Activated CD4-positive, alpha-beta T cell treated with anti-CD3 and anti-CD28 coated beads for 36 hours (primary cell): ENCODE data around the gene ZSCAN29. TPM values are rescaled to one million over a fixed set of nuclear protein-coding genes. Genes with fewer than 3 reads are reported as not detected.

Experiments used
- ATAC-seq: fragments of 200-7000 bp; cut with Tn5 transposase; one replicate; pipeline ENCODE4 v1.10.0; 2021; ENCODE audit warnings: mild to moderate bottlenecking, moderate library complexity
- CTCF ChIA-PET: fragments of 350-600 bp; sonication (Branson Sonifier 250); formaldehyde crosslinking; loops from one replicate; lab custom pipeline; 2021; ENCODE audit warnings: antibody characterized with exemption; lab: Charles Lee
- POLR2A ChIA-PET: fragments of 350-600 bp; sonication (Branson Sonifier 250); formaldehyde crosslinking; loops from one replicate; lab custom pipeline; 2021; ENCODE audit warnings: antibody characterized with exemption, inconsistent platforms; lab: Charles Lee
- DNase-seq: peaks from one replicate; pipeline ENCODE4 v3.0.0-alpha.2; 2020
- H3K27ac Mint-ChIP-seq: one replicate; pipeline ENCODE4 v1.8.0; 2021; ENCODE audit warnings: mixed read lengths
- H3K27me3 Mint-ChIP-seq: one replicate; pipeline ENCODE4 v1.8.0; 2021; ENCODE audit warnings: mixed read lengths
- H3K36me3 Mint-ChIP-seq: one replicate; pipeline ENCODE4 v1.8.0; 2021; ENCODE audit warnings: low read depth, mixed read lengths
- H3K4me1 Mint-ChIP-seq: one replicate; pipeline ENCODE4 v1.8.0; 2021; ENCODE audit warnings: mixed read lengths
- H3K4me3 Mint-ChIP-seq: one replicate; pipeline ENCODE4 v1.8.0; 2021; ENCODE audit warnings: mild to moderate bottlenecking, moderate library complexity, mixed read lengths
- H3K9me3 Mint-ChIP-seq: one replicate; pipeline ENCODE4 v1.8.0; 2021; ENCODE audit warnings: low read depth, mixed read lengths
- intact Hi-C, 2 experiments: fragments of 100-400 bp; cut with DNase I in 1 of 2; cut with micrococcal nuclease in 1 of 2; formaldehyde crosslinking; loops; one replicate each; pipeline versions ENCODE4 v1.14.2 to v1.15.1; 2022 to 2024; cut with DNase I, micrococcal nuclease
- total RNA-seq, 2 experiments: library from RNA; stranded (reverse); gene quantifications; one replicate each; pipeline ENCODE4 v1.2.3, GENCODE V29; 2021

ZSCAN29 gene
- total RNA-seq, 2 experiments from 2014 or later = 20.8 to 26.4 TPM

DNA sequence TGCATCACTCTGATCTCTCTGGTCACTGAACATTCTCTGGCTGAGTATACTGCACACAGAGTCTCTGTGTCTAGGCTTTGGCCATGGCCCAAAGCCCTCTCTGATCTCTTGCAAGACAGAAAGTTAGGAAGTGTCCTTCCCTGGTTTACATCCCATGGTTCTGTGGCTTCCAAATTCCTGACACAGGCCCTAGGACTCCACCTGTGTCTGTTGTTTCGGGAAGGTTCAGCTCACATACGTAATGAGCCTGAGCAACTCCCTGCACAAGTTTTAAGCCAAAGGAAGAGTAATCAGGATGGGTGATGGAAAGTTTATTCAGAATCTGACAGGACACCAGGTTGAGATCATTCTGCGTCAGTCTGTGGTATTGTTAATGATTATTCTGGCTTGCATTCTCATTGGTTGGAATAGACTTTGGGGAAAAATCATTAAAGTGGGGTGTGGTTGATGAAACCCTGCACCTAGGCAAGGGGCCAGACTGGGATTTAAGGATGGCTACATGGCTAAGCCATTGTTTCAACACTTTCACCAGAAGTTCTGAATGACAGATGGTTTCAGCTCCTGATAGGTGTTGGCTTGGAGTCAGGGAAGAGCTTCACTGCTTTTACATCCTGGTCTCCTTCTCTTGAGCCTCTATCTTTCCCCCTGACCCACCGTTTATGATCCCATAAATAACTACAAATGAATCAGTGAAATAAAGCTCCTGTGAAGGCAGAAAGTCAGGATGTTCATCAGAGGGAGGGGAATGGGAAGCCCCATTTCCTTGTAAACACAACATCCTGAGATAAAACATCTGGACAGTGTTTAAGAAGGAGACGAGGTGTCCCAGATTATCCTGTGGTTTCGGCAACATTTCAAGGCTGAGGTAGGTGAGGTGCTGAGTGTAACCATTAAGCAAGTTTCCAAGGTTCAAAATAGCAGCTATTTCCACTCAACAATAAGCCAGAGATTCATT, 54.5 kb downstream of the ZSCAN29 start:
- H3K27me3 Mint-ChIP-seq = peaks cover 16% of the 10 kb centered on the region
- no peak overlapping the region for H3K4me3 Mint-ChIP-seq
- no peaks in the 10 kb centered on the region for H3K9me3 Mint-ChIP-seq
- H3K36me3 Mint-ChIP-seq = no peaks in the 10 kb centered on the region
- no peak for ATAC-seq
- ChIA-PET CTCF (interaction anchor here (0.6 to 0.7 kb wide), 2 partner anchors 31 to 142 kb away, joined by 3 to 4 read pairs; no protein-coding TSS in a partner anchor), POLR2A (no interaction called here)
- no peak for DNase-seq
- intact Hi-C loops = no loop called here
- H3K4me1 Mint-ChIP-seq = no peaks in the 10 kb centered on the region
- H3K27ac Mint-ChIP-seq = no peak overlapping the region

DNA sequence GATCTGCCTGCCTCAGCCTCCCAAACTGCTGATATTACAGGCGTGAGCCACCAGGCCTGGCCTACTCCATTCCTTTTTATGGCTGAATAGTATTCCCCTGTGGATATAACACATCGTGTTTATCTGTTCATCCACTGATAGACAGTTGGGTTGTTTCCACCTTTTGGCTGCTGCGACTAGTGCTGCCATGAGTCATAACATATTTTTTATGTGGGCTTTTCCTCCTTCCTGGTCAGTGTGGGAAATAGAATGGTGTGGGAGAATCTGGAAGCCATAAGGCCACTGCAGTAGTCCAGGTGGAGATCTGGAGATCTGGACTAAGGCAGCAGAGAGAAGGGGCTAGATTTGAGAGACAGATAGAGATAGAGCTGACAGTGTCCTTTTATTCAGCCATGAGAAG, 56.7 kb downstream of the ZSCAN29 start:
- peaks cover 22% of the 10 kb centered on the region for H3K27me3 Mint-ChIP-seq
- H3K4me3 Mint-ChIP-seq = no peak overlapping the region
- H3K4me1 Mint-ChIP-seq = no peaks in the 10 kb centered on the region
- POLR2A ChIA-PET = no interaction called here
- ATAC-seq = no peak
- H3K9me3 Mint-ChIP-seq = no peaks in the 10 kb centered on the region
- no peak for DNase-seq
- intact Hi-C loops = no loop called here
- H3K27ac Mint-ChIP-seq = no peak overlapping the region
- no peaks in the 10 kb centered on the region for H3K36me3 Mint-ChIP-seq
- CTCF ChIA-PET = interaction anchor here (0.8 kb wide), 1 partner anchor 29 kb away, joined by 3 read pairs; no protein-coding TSS in a partner anchor

DNA sequence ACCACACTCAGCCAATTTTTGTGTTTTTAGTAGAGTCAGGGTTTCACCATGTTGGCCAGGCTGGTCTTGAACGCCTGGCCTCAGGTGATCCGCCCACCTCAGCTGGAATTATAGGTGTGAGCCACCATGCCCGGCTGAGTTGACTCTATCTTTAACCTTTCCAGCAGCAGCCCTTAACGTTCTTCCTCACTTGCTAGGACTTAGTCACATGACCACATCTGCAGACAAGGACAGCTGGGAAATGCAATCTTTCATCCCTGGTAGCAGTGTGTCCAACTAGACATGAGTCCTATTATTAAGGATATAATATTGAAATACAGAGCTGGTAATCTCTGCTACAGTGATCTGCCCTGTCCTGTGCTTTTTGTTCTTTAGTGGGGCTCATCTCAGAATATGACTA, 58.5 kb downstream of the ZSCAN29 start:
- intact Hi-C loops = no loop called here
- Mint-ChIP-seq H3K4me3 (no peak overlapping the region), H3K27ac (no peak overlapping the region), H3K36me3 (no peaks in the 10 kb centered on the region), H3K4me1 (no peaks in the 10 kb centered on the region), H3K27me3 (peaks cover 22% of the 10 kb centered on the region), H3K9me3 (no peaks in the 10 kb centered on the region)
- DNase-seq (no peak), ATAC-seq (no peak)
- POLR2A ChIA-PET = no interaction called here
- CTCF ChIA-PET = interaction anchor here (0.6 to 1.8 kb wide), 5 partner anchors 8 to 243 kb away, joined by 3 to 6 read pairs (median 3); no protein-coding TSS in a partner anchor

Other genes with a start within 250 kb of the ZSCAN29 start
- 10 to 100 TPM; 10.9 to 12.9 TPM for gene TMEM62, start 237.5 kb downstream of the ZSCAN29 start, total RNA-seq
- 10 to 100 TPM; 45.8 to 51.6 TPM for gene CCNDBP1, start 185.6 kb downstream of the ZSCAN29 start, total RNA-seq
- not detected for gene EPB42, start 150.0 kb downstream of the ZSCAN29 start, total RNA-seq
- not detected for gene TGM5, start 104.1 kb downstream of the ZSCAN29 start, total RNA-seq
- gene TGM7, start 68.8 kb downstream of the ZSCAN29 start, total RNA-seq = not detected
- 1 to 10 TPM; 7.6 to 8.5 TPM for gene LCMT2, start 40.5 kb downstream of the ZSCAN29 start, total RNA-seq
- 10 to 100 TPM; 43.6 to 44.0 TPM for gene TUBGCP4, start 58 bp upstream of the ZSCAN29 start, total RNA-seq
- 10 to 100 TPM; 22.4 to 23.9 TPM for gene TP53BP1, start 122.1 kb upstream of the ZSCAN29 start, total RNA-seq
- 1 to 10 TPM; 1.3 TPM for gene MAP1A, start 146.6 kb upstream of the ZSCAN29 start, total RNA-seq
- gene PPIP5K1, start 219.2 kb upstream of the ZSCAN29 start, total RNA-seq = 10 to 100 TPM; 37.7 to 42.6 TPM
- under 1 TPM in 1 of 2 experiments, not detected in 1; 0.25 TPM for gene CKMT1B, start 223.0 kb upstream of the ZSCAN29 start, total RNA-seq
- 1 to 10 TPM in 1 of 2 experiments, under 1 TPM in 1; 0.66 to 1.0 TPM for gene STRC, start 247.8 kb upstream of the ZSCAN29 start, total RNA-seq